Esophagus squamous epithelium (tissue), 5 donors: ENCODE results near the gene CD2. TPM values are rescaled to one million over a fixed set of nuclear protein-coding genes. Genes with fewer than 3 reads are reported as not detected.

Experiments used
- DNase-seq: peaks from one replicate; lab custom pipeline; 2025; lab: John Stamatoyannopoulos, UW
- H3K27ac ChIP-seq, 4 donors: fragments of 200-600 bp; sonication (generic); one replicate each; pipeline ENCODE4 v1.5.1; 2016 to 2019; ENCODE audit warnings: mild to moderate bottlenecking in 1 of 4
- H3K27me3 ChIP-seq, 4 donors: fragments of 200-600 bp; sonication (generic); 1 replicate in 3 of 4; 2 replicates in 1 of 4; pipeline versions ENCODE4 v1.5.1 to v1.6.0; 2017 to 2021; ENCODE audit warnings: antibody characterized with exemption in 1 of 4
- H3K36me3 ChIP-seq, 3 donors: fragments of 200-600 bp; sonication (generic); one replicate each; pipeline ENCODE4 v1.5.1; 2016 to 2019
- H3K4me1 ChIP-seq, 3 donors: fragments of 200-600 bp; sonication (generic); one replicate each; pipeline ENCODE4 v1.5.1; 2017 to 2019
- H3K4me3 ChIP-seq, 4 donors: fragments of 200-600 bp; sonication (generic); 1 replicate in 3 of 4; 2 replicates in 1 of 4; pipeline ENCODE4 v1.5.1; 2016 to 2019; ENCODE audit warnings: mild to moderate bottlenecking in 2 of 4, moderate library complexity in 1 of 4
- H3K9me3 ChIP-seq, 3 donors: fragments of 200-600 bp; sonication (generic); one replicate each; pipeline ENCODE4 v1.5.1; 2016 to 2019
- POLR2A ChIP-seq, 4 donors: fragments of 450-650 bp; IDR thresholded peaks; one replicate each; pipeline ENCODE4 v1.6.1; 2017; ENCODE audit warnings: antibody characterized with exemption in 4 of 4, mild to moderate bottlenecking in 4 of 4, moderate library complexity in 3 of 4
- WGBS, 2 donors: methylation state at CpG; one replicate each; pipeline ENCODE4 v1.1.5; 2018; 5-methylcytosine and 5-hydroxymethylcytosine counted together
- intact Hi-C: fragments of 100-400 bp; cut with DNase I; formaldehyde crosslinking; loops from one replicate; pipeline ENCODE4 v1.15.0; 2022
- total RNA-seq, 4 donors: library from RNA; depleted of rRNA; stranded (reverse); fragments of >200 nt; gene quantifications; one replicate each; pipeline ENCODE4 v1.1.0, GENCODE V29; 2016
- TF ChIP-seq, protein P1 (sequence below), 6 experiments: fragments of 450-650 bp in 4 of 6; fragments of 200-600 bp in 2 of 6; sonication (generic) in 2 of 6; IDR thresholded peaks; one replicate each; pipeline ENCODE4 v1.5.1; 2016 to 2019; ENCODE audit warnings: antibody characterized with exemption in 6 of 6, mild to moderate bottlenecking in 4 of 6, moderate library complexity in 4 of 6
- donor health status: DM: yes; HTN: yes; CAD: no.

CD2 gene
- total RNA-seq, 4 donors from 2014 or later = 2.1 to 14.7 (median 5.1) TPM

DNA sequence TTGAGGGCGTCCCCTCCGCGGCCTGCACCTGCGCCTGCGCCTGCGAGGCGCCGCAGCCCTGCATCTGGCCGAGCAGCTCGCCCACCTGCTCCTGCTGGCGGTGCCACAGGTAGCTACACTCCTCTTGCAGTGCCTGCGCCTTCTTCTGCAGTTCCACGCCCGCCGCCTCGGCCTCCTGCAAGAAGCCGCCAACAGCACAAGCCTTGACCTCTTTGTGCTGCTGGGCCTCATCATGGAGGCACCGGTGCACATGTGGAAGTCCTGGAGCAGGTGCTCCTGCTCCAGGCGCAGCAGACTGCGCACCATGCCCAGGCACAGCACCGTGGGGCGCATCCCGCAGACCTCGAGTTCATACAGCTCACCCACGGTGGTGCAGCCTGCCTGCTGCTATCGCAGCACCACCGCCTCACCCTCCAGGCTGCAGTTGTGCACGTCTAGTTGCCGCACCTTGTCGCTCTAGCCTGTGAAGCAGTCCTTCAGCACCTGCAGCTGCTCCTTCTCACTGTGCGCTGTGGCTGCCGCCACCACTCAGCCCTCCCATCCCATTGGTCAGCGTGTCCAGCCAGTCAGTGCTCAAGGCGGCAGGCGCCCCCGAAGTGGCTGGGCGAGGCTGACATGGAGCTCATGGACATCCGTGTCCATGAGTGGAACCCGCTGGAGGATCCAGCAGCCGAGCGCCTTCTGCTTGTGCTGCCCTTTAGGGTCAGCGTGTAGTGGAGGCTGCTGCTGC is 12.2 kb upstream of the CD2 start:
- intact Hi-C loops = no loop called here
- H3K4me3 ChIP-seq = no peak overlapping the region
- H3K4me1 ChIP-seq = peaks cover 4 to 28% (median 15%) of the 10 kb centered on the region in 3 donors
- no peaks in the 10 kb centered on the region for H3K36me3 ChIP-seq
- no peak for DNase-seq
- H3K27me3 ChIP-seq = no peaks in the 10 kb centered on the region
- H3K27ac ChIP-seq = no peak overlapping the region
- WGBS, 2 donors = 92 to 96% methylated on average over 19 to 22 of the region's 42 CpGs
- peaks cover 0 to 52% (median 29%) of the 10 kb centered on the region in 3 donors for H3K9me3 ChIP-seq
- no peak for TF ChIP-seq POLR2A (IDR thresholded peaks at IDR 0.05)
- TF ChIP-seq, protein P1, sequence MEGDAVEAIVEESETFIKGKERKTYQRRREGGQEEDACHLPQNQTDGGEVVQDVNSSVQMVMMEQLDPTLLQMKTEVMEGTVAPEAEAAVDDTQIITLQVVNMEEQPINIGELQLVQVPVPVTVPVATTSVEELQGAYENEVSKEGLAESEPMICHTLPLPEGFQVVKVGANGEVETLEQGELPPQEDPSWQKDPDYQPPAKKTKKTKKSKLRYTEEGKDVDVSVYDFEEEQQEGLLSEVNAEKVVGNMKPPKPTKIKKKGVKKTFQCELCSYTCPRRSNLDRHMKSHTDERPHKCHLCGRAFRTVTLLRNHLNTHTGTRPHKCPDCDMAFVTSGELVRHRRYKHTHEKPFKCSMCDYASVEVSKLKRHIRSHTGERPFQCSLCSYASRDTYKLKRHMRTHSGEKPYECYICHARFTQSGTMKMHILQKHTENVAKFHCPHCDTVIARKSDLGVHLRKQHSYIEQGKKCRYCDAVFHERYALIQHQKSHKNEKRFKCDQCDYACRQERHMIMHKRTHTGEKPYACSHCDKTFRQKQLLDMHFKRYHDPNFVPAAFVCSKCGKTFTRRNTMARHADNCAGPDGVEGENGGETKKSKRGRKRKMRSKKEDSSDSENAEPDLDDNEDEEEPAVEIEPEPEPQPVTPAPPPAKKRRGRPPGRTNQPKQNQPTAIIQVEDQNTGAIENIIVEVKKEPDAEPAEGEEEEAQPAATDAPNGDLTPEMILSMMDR (IDR thresholded peaks at IDR 0.05) = no peak

- Histone ChIP-seq H3K4me3 (no peak overlapping the region), H3K36me3 (no peaks in the 10 kb centered on the region), H3K27me3 (no peaks in the 10 kb centered on the region), H3K27ac (no peak overlapping the region), H3K4me1 (peaks cover 4 to 15% (median 11%) of the 10 kb centered on the region in 3 donors), H3K9me3 (peaks cover 0 to 67% (median 39%) of the 10 kb centered on the region in 3 donors)
- intact Hi-C loops = no loop called here
- WGBS, 2 donors = 82 to 100% methylated on average over 2 to 4 of the region's 4 CpGs
- DNase-seq = no peak
- TF ChIP-seq, protein P1 (IDR thresholded peaks at IDR 0.05) = no peak
- TF ChIP-seq POLR2A (IDR thresholded peaks at IDR 0.05) = no peak
Measured at GRCh38 chr1:116743535-116743934, 10.7 kb upstream of the CD2 start.

GRCh38 chr1:116748272-116748671 is 6.0 kb upstream of the CD2 start:
- TF ChIP-seq, protein P1 (IDR thresholded peaks at IDR 0.05) = no peak
- TF ChIP-seq POLR2A (IDR thresholded peaks at IDR 0.05) = no peak
- Histone ChIP-seq H3K36me3 (no peaks in the 10 kb centered on the region), H3K4me3 (no peak overlapping the region), H3K27ac (no peak overlapping the region), H3K4me1 (no peaks in the 10 kb centered on the region), H3K27me3 (no peaks in the 10 kb centered on the region), H3K9me3 (peaks cover 0 to 62% (median 39%) of the 10 kb centered on the region in 3 donors)
- no peak for DNase-seq
- intact Hi-C loops = no loop called here
- WGBS, 2 donors = 93 to 96% methylated on average over 3 of the region's 3 CpGs

DNA sequence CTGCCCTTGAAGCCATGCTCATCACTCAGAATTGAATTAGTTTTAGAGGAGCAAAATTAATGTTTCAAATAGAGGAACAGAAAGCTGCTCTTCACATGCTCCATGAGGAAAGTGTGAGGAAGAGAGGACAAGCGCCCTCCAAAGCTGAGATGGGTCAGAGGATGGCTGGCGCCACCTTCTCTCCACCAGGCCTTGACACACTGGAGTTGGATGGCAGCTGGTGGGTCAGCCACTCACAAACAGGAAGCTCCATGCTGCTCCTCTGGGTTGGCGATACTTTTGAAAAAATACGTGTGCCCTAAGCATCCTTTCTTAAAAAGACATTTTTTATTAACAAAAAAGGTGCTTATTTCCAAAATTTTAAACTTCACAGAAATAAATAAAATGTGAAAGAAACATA is 3.1 kb upstream of the CD2 start:
- intact Hi-C loops = no loop called here
- Histone ChIP-seq H3K9me3 (peaks cover 0 to 35% (median 18%) of the 10 kb centered on the region in 3 donors), H3K4me3 (no peak overlapping the region), H3K27me3 (no peaks in the 10 kb centered on the region), H3K36me3 (no peaks in the 10 kb centered on the region), H3K4me1 (no peaks in the 10 kb centered on the region), H3K27ac (no peak overlapping the region)
- WGBS, 2 donors = 54 to 62% methylated on average over 4 of the region's 4 CpGs
- no peak for DNase-seq
- TF ChIP-seq, protein P1 (IDR thresholded peaks at IDR 0.05) = no peak
- no peak for TF ChIP-seq POLR2A (IDR thresholded peaks at IDR 0.05)

DNA sequence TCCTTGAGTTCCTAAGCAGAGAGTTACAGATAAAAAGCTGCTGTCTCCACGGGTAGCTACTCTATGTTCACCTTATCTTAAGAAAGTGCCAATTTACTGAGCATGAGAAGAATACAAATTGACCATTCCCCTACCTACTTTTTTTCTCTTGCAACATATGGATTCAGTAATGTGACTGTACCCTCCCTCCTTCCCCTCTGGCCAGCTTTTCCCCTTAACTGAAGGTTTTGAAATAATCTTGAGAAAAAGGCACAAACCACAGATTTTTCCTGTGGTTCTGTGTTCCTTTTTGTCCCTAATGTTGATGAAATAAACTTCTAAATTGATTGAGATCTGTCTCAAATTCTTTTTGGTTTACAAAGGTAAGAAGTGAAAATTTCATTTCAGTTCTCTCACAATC is 2.6 kb upstream of the CD2 start:
- Histone ChIP-seq H3K36me3 (no peaks in the 10 kb centered on the region), H3K4me1 (no peaks in the 10 kb centered on the region), H3K27me3 (no peaks in the 10 kb centered on the region), H3K9me3 (peaks cover 0 to 32% (median 18%) of the 10 kb centered on the region in 3 donors), H3K27ac (no peak overlapping the region), H3K4me3 (no peak overlapping the region)
- intact Hi-C loops = no loop called here
- WGBS, 2 donors = 41 to 56% methylated on average over 1 of the region's 1 CpG
- DNase-seq = no peak
- no peak for TF ChIP-seq POLR2A (IDR thresholded peaks at IDR 0.05)
- TF ChIP-seq, protein P1 (IDR thresholded peaks at IDR 0.05) = no peak
